ENCODE results near the gene FGFR4.

Gene FGFR4

GRCh38 chr5:177085985-177086653, 596 bp upstream of the FGFR4 start:
- no peak for DNase-seq

GRCh38 chr5:177087398-177088005, 787 bp downstream of the FGFR4 start:
- DNase-seq = no peak

GRCh38 chr5:177089127-177089526, 2.4 kb downstream of the FGFR4 start:
- no peak for DNase-seq

- no peak for DNase-seq
These were observed 3.3 kb downstream of the FGFR4 start for GRCh38 chr5:177089825-177090641.

GRCh38 chr5:177090813-177091212, 4.1 kb downstream of the FGFR4 start:
- DNase-seq = no peak

- no peak for DNase-seq
These were observed 4.5 kb downstream of the FGFR4 start for GRCh38 chr5:177091232-177091631.

GRCh38 chr5:177092178-177093081, 5.7 kb downstream of the FGFR4 start:
- no peak for DNase-seq

- DNase-seq = no peak
These were observed 6.5 kb downstream of the FGFR4 start for GRCh38 chr5:177093082-177093712.

GRCh38 chr5:177093803-177094202, 7.1 kb downstream of the FGFR4 start:
- DNase-seq = no peak

- no peak for DNase-seq
These were observed 7.7 kb downstream of the FGFR4 start for GRCh38 chr5:177094224-177095087.

- no peak for DNase-seq
These were observed 8.5 kb downstream of the FGFR4 start for GRCh38 chr5:177095088-177095669.

- no peak for DNase-seq
These were observed 9.7 kb downstream of the FGFR4 start for GRCh38 chr5:177096162-177097015.

- no peak for DNase-seq
These were observed 10.6 kb downstream of the FGFR4 start for GRCh38 chr5:177097016-177097985.

- no peak for DNase-seq
These were observed 11.4 kb downstream of the FGFR4 start for GRCh38 chr5:177098120-177098469.

GRCh38 chr5:177098470-177099141, 11.9 kb downstream of the FGFR4 start:
- no peak for DNase-seq

- no peak for DNase-seq
These were observed 12.8 kb downstream of the FGFR4 start for GRCh38 chr5:177099422-177100093.

- DNase-seq = no peak
These were observed 14.0 kb downstream of the FGFR4 start for GRCh38 chr5:177100714-177101121.

Measured in activated CD4-positive, alpha-beta T cell treated with anti-CD3 and anti-CD28 coated beads for 48 hours (primary cell).